Right lung (tissue), 5 donors: ENCODE results near the gene LRMDA. TPM values are rescaled to one million over a fixed set of nuclear protein-coding genes. Genes with fewer than 3 reads are reported as not detected.

ENCODE experiments used
- DNase-seq, 2 donors: peaks; one replicate each; pipeline ENCODE4 v3.0.0-alpha.2; 2013
- polyA plus RNA-seq, 5 donors: library from polyadenylated mRNA; unstranded; fragments of 120-200 nt; gene quantifications; one replicate each; pipeline versions ENCODE4 v1.2.1 to v1.2.3, GENCODE V29; 2013; ENCODE audit warnings: inconsistent platforms in 1 of 5, low replicate concordance in 1 of 5; ENCODE audit not compliant: insufficient read length in 5 of 5, insufficient read depth in 1 of 5

Gene LRMDA
- polyA plus RNA-seq, 5 donors, result 13.4 to 23.1 (median 19.1) TPM

DNA sequence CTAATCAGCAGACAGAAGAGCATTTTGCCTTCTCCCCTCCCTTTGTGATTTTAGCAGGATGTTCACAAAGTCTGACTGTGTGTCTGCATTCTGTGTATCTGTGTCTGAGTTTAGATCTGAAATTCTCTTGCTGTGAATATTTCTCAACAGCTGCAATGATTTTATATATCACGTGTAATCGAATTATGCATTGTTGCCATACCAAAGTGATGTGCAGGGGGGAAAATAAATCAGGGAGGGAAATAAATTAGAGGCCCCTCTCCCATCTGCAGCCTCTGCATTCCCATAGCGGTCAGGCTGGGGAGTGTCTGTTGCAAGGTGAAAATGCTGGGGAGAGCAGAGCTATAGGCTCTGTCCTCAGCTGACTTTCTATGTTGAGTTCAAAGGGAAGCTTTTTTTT, 209.0 kb downstream of the LRMDA start:
- no peak for DNase-seq

DNA sequence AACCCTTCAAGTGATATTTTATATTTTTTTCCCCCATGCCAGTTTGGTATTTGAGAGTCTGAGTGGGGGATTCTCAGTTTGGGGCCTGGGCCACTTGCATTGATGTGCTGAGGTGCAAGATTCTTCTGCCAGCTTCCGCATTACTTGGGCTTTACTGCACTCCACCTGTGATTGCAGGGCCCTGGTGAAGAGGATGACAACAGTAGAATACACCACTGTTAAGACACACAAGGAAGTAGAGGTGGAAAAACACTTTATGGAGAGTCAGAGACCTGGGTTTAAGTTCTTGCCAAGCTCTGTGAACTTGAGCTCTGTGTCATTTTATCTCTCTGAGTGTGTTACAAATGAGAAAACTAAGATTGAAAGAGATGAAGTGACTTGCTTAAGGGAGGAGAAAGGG, 209.4 kb downstream of the LRMDA start:
- no peak for DNase-seq

DNA sequence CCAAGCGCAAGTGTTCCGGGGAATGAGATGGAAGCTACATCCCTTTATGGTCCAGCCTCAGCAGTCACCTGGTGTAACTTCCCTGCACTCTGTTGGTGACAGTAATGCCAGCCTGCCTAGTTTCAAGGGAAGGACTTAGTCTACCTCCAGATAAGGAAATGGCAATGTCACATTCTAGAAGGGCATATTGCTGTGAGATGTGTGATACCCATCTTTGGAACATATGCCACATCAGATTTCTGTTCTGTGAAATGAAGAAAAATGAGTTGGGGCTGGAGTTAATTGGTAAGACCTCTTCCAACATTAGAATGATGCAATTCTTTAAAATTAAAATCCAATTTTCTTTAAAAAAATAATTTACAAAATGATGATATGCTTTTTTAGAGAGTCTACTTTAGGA, 212.0 kb downstream of the LRMDA start:
- DNase-seq, result no peak

DNA sequence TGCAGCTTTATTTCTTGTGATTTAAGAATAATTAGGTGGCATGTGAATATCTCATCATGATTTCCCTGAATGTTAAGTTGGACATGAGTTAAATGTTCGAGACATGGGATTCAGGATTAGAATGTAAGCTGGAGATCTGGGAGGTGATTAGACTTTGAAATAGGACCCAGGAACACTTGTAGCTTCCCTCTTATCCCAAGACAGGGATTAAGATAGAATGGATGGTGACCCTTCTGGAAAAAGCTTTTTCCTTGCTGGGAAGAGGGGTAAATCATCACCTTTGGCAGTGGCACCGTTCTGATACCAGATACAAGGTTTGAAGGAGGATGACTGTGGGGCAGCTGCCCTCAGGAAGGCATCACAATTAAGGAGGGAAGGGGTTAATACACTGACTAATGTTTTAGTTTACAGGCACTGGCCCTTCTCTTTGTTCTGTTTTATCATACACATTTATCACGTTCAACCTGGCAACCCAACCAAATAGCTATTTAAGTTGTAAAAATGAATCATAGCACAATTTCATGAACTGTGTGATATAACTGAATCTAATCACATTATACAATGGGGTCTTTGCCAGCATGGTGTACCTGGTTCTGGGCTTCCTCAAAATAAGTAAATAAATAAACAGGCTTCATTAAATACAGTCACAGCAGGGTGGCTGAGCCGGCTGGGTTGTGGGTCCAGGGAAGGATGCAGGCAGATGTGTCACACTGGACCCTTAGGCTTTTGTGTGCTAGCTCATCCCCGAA, 212.7 kb downstream of the LRMDA start:
- DNase-seq, result no peak

DNA sequence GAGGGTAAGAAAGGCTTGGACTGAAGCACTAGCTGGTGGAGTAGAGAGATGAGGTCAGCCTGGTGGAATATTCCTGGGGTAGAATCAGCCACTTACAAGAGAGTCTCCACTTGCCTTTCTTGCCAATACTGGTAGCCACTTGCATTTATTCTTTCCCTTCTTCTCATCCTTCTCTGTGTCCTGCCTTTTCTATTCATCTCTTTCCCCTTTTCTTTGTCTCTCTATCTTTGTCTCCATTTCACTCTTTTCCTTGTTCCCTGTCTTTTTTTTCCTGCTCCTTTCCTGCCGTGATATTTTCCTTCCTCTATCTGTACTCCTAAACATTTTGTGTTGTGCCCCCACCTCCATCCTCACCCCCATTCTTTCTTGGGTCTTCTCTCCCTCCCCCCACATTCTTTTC, 214.3 kb downstream of the LRMDA start:
- DNase-seq, result no peak

DNA sequence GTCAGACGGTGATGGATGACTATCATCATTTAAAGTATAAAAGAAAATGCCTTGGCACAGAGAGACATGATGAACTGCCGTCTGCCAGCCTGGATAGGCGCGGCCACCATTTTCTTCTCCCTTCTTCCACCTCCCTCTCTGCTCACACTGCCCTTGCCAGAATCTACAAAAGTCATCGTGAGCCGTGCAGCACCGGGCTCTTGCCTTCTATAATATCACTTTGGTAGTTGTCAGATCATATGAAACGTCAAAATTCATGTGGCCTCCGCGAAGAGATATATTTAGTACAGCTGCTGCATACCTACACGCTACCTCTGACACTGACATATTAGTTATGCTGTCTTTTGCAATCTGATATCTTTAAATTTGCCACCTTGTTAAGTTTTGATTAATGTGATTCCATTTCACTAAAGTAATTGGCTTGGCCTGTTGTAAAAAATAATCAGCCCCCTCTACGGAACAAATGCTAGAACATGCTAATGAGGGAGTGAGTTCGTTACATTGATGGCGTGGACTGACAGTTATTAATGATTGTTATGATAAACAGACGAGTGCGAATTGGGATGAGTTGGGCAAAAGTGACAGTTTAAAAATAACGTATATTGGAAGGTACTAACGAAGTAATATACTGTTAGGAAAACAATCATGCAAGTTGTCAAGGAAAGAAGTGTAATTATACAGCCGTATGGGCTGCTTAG, 214.9 kb downstream of the LRMDA start:
- DNase-seq, result no peak

DNA sequence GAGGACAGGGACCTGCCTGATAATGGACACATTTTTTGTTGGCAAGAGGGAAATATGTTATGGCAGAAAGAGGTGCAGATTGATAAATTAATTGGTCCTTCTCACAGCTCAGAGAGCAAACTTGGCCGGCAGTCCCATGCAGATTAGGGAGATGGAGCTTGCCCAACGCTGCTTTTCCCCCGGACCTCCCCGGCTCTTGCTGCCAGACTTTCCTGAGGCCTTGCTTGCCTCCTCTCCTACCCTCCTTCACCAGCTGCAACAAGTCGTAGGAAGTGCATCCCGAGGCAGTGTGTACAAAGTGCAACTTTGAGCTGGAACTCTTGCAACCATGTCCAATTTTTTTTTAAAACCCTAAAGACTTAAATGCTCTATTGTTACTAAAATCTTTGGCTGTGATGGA, 215.5 kb downstream of the LRMDA start:
- DNase-seq, result no peak

DNA sequence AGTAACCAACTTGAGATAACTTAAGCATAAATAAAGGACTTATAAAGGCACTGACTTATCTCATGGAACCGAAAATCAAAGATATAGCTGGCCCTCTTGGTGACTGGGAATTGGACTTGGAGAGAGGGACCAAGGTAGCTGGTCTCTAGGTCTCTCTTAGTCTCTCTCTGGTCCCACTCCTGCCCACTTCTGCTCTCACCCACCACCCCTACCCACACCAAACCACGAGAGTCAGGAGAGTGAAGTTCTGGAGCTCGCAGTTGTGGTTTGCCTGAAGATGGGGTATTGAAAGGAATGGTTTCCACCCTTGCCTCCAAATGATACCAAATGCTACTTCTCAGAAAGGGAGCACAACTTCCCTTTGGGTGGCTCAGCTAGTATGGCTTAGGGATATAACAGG, 216.3 kb downstream of the LRMDA start:
- no peak for DNase-seq

DNA sequence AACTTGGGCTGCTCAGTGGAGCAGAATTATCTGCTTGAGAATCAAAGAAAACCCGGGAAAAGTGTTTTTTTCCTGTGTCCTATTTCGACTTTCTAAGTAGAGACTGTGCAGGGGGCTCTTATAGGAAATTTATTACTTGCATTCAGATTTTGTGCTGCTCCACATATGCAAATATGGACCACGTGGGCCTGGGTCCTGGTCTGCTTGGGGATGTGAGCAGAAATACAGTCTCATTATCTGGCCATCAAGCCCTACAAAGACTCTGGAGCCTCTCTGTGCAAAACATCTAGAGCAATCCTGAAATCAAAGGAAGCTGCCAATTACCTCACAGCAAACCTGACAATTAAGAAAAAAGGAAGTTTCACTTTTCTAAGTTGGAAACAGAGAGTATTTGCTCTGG, 216.9 kb downstream of the LRMDA start:
- no peak for DNase-seq

DNA sequence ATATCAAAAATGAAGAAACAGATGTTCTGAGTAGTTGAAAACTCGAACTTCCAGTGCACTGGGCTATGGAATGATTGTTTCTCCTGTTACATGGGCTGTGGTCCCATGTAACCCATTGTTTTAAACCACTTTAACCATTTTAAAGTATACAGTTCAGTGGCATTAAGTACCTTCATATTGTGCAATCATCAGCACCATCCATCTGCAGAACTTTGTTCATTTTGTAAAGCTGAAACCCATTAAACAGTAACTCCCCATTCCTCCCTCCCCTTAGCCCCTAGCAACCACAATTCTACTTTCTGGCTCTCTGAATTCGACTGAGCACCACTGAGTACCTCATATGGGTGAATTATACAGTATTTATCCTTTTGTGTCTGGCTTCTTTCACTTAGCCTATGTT, 217.4 kb downstream of the LRMDA start:
- DNase-seq, result no peak

DNA sequence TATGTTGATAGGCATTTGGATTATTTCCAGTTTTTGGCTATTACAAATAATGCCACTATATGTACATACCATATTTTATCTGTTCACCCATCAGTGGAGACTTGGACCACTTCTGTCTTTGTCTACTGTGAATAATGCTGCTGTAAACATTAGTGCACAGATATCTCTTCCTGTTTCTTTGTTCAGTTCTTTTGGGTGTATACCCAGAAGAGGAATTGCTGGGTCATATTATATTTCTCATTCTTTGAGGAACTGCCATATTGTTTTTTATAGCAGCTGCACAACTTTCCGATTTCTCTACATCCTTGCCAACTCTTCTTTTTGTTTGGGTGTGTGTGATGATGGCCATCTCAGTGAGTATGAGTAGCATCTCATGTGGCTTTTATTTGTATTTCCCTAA, 218.0 kb downstream of the LRMDA start:
- no peak for DNase-seq

DNA sequence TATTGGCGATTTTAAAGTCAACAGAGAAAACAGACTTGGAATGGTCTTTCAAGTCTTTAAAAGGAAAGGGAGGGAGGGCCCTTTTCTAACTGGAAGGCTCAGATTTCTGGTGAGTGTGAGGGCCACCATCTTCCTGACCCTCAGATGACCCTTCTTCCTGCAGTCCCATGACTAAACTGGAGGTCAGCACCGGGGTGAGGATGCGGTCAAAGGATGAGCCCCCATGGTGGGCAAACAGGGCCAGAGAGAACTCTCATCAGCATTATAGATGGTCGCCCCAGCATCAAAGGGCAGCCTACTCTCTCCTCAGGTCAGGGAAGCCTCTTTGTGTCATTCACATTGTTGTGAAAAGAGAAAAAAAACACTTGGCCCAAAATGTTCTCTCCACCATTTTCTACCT, 219.2 kb downstream of the LRMDA start:
- DNase-seq, result no peak

DNA sequence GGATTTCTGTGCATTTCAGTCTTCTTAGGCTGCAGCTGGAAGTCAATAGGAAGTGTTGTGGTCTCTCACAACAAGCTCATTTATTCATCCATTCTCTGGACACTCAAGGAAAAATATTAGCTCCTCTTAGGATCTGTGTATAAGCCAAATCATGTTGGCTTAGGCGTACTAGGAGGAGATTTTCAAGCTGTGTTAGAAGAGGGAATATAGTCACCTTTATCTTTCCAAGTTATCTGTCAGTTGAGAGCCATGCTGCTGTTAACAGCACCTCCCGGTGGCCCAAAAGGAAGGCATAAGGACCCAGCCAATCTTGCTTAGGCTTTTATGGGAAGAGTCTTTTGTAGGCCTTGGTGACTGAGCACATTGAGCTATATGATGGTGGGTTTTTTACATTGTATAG, 220.0 kb downstream of the LRMDA start:
- DNase-seq, result no peak

DNA sequence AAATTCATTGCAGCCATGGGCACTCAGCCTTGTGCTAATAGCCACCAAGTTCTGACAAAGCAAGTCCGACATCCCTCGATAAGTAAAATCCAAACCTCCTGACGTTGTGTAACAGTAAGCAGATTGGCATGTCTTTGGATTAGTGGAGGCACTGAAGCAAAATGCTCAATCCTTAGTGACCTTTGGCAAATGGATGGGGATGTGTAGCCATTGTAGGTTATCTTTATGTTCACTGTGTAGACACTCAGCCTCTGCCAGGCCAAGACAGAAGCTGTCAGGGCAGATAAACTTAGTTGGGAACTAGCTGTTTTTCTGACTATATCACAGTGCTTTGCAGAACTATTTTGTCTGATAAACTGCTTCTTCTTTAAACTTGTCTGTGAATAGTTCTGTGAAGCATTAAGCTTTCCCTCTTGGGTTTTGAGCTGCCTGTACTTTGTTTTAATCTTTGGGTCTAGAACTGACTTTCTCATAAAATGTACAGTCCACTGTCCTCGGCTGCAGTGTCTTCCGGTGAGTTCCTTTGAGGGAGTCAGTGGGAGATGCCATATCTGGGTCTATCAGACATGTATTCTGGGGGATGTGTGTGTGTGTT, 220.8 kb downstream of the LRMDA start:
- no peak for DNase-seq

DNA sequence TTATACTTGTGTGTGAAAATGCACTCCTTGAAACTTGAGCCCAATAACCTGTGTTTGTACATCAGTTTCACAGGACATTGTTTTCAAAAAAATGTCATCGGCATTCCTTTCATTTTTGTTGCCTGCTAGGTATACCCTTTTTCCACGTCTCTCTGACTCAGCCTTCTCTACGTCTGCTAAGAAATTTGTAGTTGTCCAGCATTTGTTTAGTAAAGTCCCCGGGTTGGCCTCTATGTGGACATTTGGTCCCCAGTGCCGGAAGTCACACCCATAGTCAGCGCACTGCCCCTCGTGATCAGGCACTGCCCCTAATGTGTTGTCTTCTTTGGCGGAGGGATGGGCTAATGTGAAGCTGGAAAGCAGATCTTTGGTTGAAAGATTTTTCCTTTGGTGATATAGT, 222.3 kb downstream of the LRMDA start:
- DNase-seq, result no peak

DNA sequence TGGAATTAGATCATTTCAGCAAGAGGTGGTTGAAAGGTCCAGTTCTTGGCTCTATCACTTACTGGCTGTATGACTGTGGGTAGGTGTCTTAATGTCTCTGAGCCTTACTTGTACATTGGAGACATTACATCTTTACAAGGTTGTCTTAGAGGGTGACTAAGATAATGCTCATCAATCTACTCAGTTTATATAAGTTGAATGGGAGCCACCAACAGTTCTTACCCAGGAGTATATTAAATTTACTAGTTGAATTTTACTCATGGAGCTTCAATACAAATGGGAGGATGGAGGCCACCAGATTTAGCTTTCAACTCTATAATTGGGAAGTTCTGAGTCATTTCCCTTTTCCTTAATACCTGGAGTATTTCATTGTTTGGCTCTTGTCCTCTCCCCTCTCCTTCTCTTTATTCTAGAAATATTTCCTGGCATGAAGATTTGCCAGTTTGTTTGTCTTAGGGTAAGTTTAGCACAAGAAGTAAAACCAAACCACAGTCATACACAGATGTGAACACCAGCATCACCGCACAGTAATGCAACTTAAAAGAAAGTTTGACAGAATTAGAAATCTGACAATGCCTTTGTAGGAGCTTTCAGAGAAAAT, 222.8 kb downstream of the LRMDA start:
- no peak for DNase-seq

DNA sequence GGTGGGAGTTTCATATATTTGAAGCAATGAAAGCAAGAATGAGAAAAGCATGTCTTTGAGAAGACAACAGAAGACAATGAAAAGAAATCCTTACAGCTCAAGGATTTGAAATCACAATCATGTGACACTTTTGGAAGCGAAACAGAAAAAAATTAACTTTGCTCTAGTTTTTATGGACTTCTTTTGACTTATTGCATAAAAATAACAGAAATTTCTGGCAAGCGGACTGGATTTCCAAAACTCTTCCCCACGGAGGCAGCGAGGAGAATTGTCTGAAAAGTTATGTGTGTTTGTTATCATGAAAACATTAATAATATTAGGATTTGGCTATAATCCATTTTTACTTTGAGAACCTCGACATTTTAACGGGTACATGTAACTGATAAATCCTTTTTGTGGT, 223.3 kb downstream of the LRMDA start:
- peak; percentile 47 to 54 for DNase-seq

DNA sequence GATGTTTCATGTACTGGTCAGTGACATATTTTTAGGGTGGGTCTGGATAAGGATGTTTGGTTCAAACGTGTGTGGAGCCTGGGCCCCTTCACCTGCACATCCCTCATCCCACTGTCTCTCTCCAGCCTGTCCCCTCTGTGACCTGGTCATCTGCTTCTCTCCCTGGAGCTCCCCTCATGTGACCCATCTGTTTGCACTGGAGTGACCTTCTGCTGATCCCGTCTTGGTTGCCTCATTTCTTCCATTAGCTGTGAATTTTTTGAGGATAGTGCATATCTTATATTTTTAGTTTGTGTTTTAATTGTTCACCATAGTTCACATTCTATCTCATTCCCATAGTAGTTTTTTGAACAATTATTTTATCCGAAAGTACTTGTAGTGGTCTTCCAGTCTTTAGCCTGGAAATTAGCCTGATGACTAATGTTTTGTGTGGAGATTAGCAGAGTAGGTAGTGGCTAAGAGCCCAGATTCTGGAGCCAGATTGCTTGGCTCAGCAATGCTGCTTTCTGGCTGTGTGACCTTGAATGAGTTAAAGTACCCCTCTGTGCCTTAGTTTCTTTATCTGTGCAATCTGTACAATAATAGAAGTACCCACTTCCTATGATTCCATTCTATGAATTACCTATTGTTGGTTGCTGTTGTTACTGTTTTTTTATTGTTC, 224.5 kb downstream of the LRMDA start:
- no peak for DNase-seq

DNA sequence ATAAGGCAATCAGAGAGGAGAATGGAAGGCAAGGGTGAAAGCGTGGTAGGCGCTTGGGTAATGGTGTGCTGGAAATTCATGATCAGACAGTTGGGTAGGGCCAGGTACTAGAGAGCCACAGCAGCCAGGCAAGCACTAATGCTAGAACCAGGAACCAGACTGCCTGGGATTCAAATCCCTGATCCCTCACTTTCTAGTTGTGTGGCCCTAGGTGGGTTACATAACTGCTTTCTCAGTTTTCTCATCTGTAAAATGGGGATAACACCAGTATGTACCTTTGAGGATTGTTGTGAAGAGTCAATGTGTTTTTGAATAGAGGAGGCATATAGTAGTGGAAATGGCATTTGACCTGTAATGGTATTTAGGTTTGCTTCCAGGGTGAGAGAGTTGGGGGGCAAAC, 225.9 kb downstream of the LRMDA start:
- DNase-seq, result no peak

DNA sequence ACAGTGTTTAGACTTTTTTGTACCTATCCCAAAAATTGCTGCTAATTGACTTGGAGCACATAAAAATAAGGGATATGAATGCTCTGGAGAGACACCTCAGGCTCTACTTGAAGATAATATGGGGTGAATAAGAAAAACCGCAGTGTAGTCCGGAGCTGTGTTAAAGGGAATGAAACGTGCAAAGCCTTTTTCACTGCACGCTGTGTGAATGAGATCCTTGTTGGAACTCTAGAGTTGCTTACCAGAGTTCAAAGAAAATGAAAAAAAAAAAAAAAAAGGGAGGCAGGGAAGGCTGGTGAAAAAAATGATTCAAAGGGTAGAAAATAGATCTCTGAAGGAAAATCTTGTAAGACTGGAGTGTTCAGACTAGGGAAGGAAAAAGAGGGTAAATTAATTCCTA, 226.6 kb downstream of the LRMDA start:
- DNase-seq, result no peak

DNA sequence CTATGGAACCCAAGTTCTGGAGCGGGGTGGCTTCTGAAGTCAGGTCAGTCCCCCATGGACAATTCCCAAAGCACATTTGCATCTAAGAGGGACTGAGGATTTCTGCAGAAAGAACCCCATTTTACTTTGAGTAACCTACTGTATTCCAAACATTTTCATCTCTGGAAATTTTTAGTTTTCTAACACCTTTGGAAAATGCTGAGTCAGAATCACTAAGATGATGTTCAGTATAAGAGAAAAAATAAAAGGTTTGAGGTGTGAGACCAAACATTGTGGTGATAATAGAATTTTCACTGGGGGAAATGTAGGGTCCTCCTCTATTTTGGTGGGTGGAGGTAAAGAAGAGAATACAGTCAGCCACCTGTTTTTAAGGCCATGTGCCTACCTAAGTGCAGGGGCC, 227.1 kb downstream of the LRMDA start:
- no peak for DNase-seq

DNA sequence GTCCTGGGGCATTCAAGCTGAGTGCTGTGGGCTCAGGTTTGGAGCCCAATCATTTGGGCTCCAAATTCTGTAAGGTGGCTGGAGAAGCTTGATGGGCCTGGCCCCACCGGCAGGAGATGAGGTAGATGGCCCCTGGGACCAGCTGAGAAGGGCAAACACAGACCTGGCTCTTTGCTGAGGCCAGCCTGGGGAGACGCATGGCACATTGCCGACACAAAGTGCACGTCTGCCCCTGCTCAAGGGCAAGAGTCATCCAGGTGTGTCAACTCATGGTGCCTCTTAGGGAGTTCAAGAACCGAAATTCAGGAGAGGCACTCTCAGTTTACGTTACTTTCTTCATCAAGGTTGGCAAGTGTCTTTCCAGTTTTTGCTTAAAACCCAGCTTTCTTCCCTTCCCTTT, 227.5 kb downstream of the LRMDA start:
- DNase-seq, result no peak
